B cell (primary cell): ENCODE data around the gene CPED1. TPM values are rescaled to one million over a fixed set of nuclear protein-coding genes. Genes with fewer than 3 reads are reported as not detected.

Source experiments
- ATAC-seq: fragments of 200-7000 bp; cut with Tn5 transposase; one replicate; pipeline ENCODE4 v1.10.0; 2021; ENCODE audit warnings: low read depth, mild to moderate bottlenecking, moderate number of reproducible peaks, moderate library complexity
- CTCF ChIA-PET: fragments of 350-600 bp; sonication (Branson Sonifier 250); formaldehyde crosslinking; loops from one replicate; lab custom pipeline; 2021; ENCODE audit warnings: antibody characterized with exemption, inconsistent platforms; lab: Charles Lee
- POLR2A ChIA-PET: fragments of 350-600 bp; sonication (Branson Sonifier 250); formaldehyde crosslinking; loops from one replicate; lab custom pipeline; 2021; ENCODE audit warnings: antibody characterized with exemption; lab: Charles Lee
- DNase-seq: peaks from one replicate; pipeline ENCODE4 v3.0.0; 2013
- H2AFZ ChIP-seq: 2 replicates; pipeline ENCODE4 v1.6.1; 2012; ENCODE audit warnings: mild to moderate bottlenecking, low read depth, low read length; ENCODE audit not compliant: insufficient read depth, poor library complexity, severe bottlenecking
- H3K27ac ChIP-seq, 2 donors: 1 replicate in 1 of 2; 2 replicates in 1 of 2; pipeline ENCODE4 v1.5.1; 2012 to 2013; ENCODE audit warnings: low read length in 2 of 2, mild to moderate bottlenecking in 2 of 2, moderate library complexity in 1 of 2
- H3K27me3 ChIP-seq, 4 experiments: fragments of 200-600 bp in 1 of 4; sonication (generic) in 1 of 4; replicated peaks in 1 of 4; 1 replicate in 2 of 4; 2 replicates in 2 of 4; pipeline versions ENCODE4 v1.6.1 to v1.7.0; 2013 to 2016; ENCODE audit warnings: low read length in 3 of 4, mild to moderate bottlenecking in 2 of 4, mixed read lengths in 1 of 4, moderate library complexity in 1 of 4; ENCODE audit not compliant: insufficient read depth in 4 of 4, control insufficient read depth in 3 of 4; ENCODE audit errors: control extremely low read depth in 1 of 4
- H3K36me3 ChIP-seq, 2 experiments: replicated peaks in 1 of 2; 1 replicate in 1 of 2; 2 replicates in 1 of 2; pipeline versions ENCODE4 v1.6.1 to v1.7.1; 2013; ENCODE audit warnings: low read length in 1 of 2; ENCODE audit not compliant: insufficient read depth in 2 of 2, control insufficient read depth in 1 of 2; ENCODE audit errors: control extremely low read depth in 1 of 2, extremely low read depth in 1 of 2
- H3K4me1 ChIP-seq, 2 donors: fragments of 200-600 bp in 1 of 2; sonication (generic) in 1 of 2; 1 replicate in 1 of 2; 2 replicates in 1 of 2; pipeline versions ENCODE4 v1.5.1 to v1.6.1; 2013 to 2017; ENCODE audit warnings: low read length in 2 of 2; ENCODE audit not compliant: control insufficient read depth in 2 of 2, insufficient read depth in 2 of 2
- H3K4me2 ChIP-seq: replicated peaks from 2 replicates; pipeline ENCODE3; 2012; ENCODE audit warnings: mild to moderate bottlenecking, low read depth, low read length; ENCODE audit not compliant: poor library complexity, severe bottlenecking
- H3K4me3 ChIP-seq, 5 experiments: fragments of 200-600 bp in 1 of 5; sonication (generic) in 1 of 5; 1 replicate in 3 of 5; 2 replicates in 2 of 5; pipeline versions ENCODE4 v1.5.1 to v1.7.0; 2011 to 2016; ENCODE audit warnings: low read length in 4 of 5, mild to moderate bottlenecking in 4 of 5, low read depth in 2 of 5, control low read depth in 1 of 5, moderate library complexity in 1 of 5; ENCODE audit not compliant: insufficient read depth in 1 of 5; ENCODE audit errors: control extremely low read depth in 1 of 5, extremely low read depth in 1 of 5
- H3K79me2 ChIP-seq: fragments of 200-600 bp; sonication (generic); one replicate; pipeline ENCODE4 v1.6.0; 2016; ENCODE audit warnings: low read length; ENCODE audit not compliant: control insufficient read depth, insufficient read depth
- H3K9ac ChIP-seq: fragments of 200-600 bp; sonication (generic); 2 replicates; pipeline ENCODE4 v1.6.1; 2017; ENCODE audit warnings: mild to moderate bottlenecking, low read length, moderate library complexity
- H3K9me3 ChIP-seq, 3 donors: one replicate each; pipeline versions ENCODE4 v1.6.1 to v1.7.1; 2013; ENCODE audit warnings: low read length in 2 of 3; ENCODE audit not compliant: control insufficient read depth in 2 of 3, insufficient read depth in 1 of 3; ENCODE audit errors: control extremely low read depth in 1 of 3
- H4K20me1 ChIP-seq: 2 replicates; pipeline ENCODE4 v1.6.0; 2012; ENCODE audit warnings: mild to moderate bottlenecking, low read length; ENCODE audit not compliant: insufficient read depth, control insufficient read depth, poor library complexity, severe bottlenecking
- H3K27ac Mint-ChIP-seq: one replicate; pipeline ENCODE4 v1.8.0; 2021; ENCODE audit warnings: mixed read lengths
- H3K27me3 Mint-ChIP-seq: one replicate; pipeline ENCODE4 v1.8.0; 2021; ENCODE audit warnings: mixed read lengths
- H3K4me1 Mint-ChIP-seq: one replicate; pipeline ENCODE4 v1.8.0; 2021; ENCODE audit warnings: mixed read lengths
- H3K4me3 Mint-ChIP-seq: one replicate; pipeline ENCODE4 v1.8.0; 2021; ENCODE audit warnings: mixed read lengths
- H3K9me3 Mint-ChIP-seq: one replicate; pipeline ENCODE4 v1.8.0; 2022; ENCODE audit warnings: mixed read lengths; ENCODE audit not compliant: insufficient read depth
- CTCF ChIP-seq: fragments of 200-600 bp; IDR thresholded peaks from one replicate; pipeline ENCODE4 v1.8.0; 2022; ENCODE audit warnings: antibody characterized with exemption, mild to moderate bottlenecking
- EZH2 ChIP-seq: IDR thresholded peaks from 2 replicates; pipeline ENCODE4 v1.6.1; 2012; ENCODE audit warnings: borderline replicate concordance, low read depth, mild to moderate bottlenecking, moderate library complexity, low read length; ENCODE audit not compliant: insufficient read depth, poor library complexity, severe bottlenecking
- WGBS: methylation state at CpG from one replicate; pipeline ENCODE4 v1.1.5; 2013; ENCODE audit warnings: missing lambda C conversion rate; ENCODE audit not compliant: insufficient coverage; 5-methylcytosine and 5-hydroxymethylcytosine counted together
- intact Hi-C: fragments of 100-400 bp; cut with micrococcal nuclease; formaldehyde crosslinking; loops from one replicate; pipeline ENCODE4 v1.10.0; 2022
- polyA plus RNA-seq: library from polyadenylated mRNA; depleted of rRNA; stranded (reverse); fragments of >200 nt; gene quantifications from 2 replicates; pipeline ENCODE4 v1.2.3, GENCODE V29; 2012
- total RNA-seq, 2 donors: library from RNA; stranded (reverse); fragments of 120-200 nt in 1 of 2; gene quantifications; 1 replicate in 1 of 2; 2 replicates in 1 of 2; pipeline versions ENCODE4 v1.2.3 to v1.2.4, GENCODE V29; 2013 to 2022

Gene CPED1
- total and polyA plus RNA-seq, 2 donors (not counting 1 experiment from before 2014, with no cell fraction given) = 0.44 to 3.8 TPM

GRCh38 chr7:120950539-120951308 is 37.8 kb upstream of the CPED1 start, which contains the start of gene ING3:
ING3 (plus strand) TSS chr7:120950777; CDS start chr7:120950897, 120 bp downstream.
- peaks cover 14 to 15% of the 10 kb centered on the region in 2 donors for H3K4me1 ChIP-seq
- Mint-ChIP-seq H3K27me3 (peaks cover 3% of the 10 kb centered on the region), H3K9me3 (no peaks in the 10 kb centered on the region), H3K27ac (peak within 1 kb of the TSS; percentile 99), H3K4me3 (peak within 1 kb of the TSS; percentile 99), H3K4me1 (peaks cover 20% of the 10 kb centered on the region)
- under 1% methylated on average over 68 of the region's 71 CpGs for WGBS
- CTCF ChIA-PET = interaction anchor here (0.7 to 1.8 kb wide), 6 partner anchors 18 to 445 kb away, joined by 3 to 8 read pairs (median 4); partner anchors contain the start of gene FAM3C
- H3K4me2 ChIP-seq = peak within 1 kb of the TSS; percentile 83
- DNase-seq = peak; percentile 99
- H3K9me3 ChIP-seq = no peaks in the 10 kb centered on the region
- no peaks in the 10 kb centered on the region for H3K27me3 ChIP-seq
- intact Hi-C loops = loop anchor here (1.0 to 5.0 kb wide), 4 partner anchors 38 to 446 kb away; partner anchors contain the start of genes CPED1 and FAM3C
- H3K4me3 ChIP-seq = peak within 1 kb of the TSS; percentile 71 to 99 (median 83)
- H3K27ac ChIP-seq = peak within 1 kb of the TSS; percentile 95 to 96
- ATAC-seq = peak; percentile 91
- peaks cover 7 to 26% of the 10 kb centered on the region in 2 experiments for H3K36me3 ChIP-seq
- peak within 1 kb of the TSS; percentile 89 for H3K9ac ChIP-seq
- TF ChIP-seq CTCF (no peak), EZH2 (no peak)
- peaks cover 33% of the 10 kb centered on the region for H3K79me2 ChIP-seq
- POLR2A ChIA-PET = interaction anchor here (0.6 to 1.4 kb wide), 7 partner anchors 25 to 307 kb away, joined by 3 to 11 read pairs (median 4); no protein-coding TSS in a partner anchor
- peaks cover 14% of the 10 kb centered on the region for H4K20me1 ChIP-seq
- H2AFZ ChIP-seq = peak within 1 kb of the TSS; percentile 86
